Germinal center (tissue), 1 donor: ENCODE data around the gene KRTAP5-7.

ENCODE experiments used
- DNase-seq: peaks from one replicate; pipeline ENCODE4 v3.0.0; 2012; ENCODE audit warnings: mixed read lengths, low spot score

Gene KRTAP5-7

DNA sequence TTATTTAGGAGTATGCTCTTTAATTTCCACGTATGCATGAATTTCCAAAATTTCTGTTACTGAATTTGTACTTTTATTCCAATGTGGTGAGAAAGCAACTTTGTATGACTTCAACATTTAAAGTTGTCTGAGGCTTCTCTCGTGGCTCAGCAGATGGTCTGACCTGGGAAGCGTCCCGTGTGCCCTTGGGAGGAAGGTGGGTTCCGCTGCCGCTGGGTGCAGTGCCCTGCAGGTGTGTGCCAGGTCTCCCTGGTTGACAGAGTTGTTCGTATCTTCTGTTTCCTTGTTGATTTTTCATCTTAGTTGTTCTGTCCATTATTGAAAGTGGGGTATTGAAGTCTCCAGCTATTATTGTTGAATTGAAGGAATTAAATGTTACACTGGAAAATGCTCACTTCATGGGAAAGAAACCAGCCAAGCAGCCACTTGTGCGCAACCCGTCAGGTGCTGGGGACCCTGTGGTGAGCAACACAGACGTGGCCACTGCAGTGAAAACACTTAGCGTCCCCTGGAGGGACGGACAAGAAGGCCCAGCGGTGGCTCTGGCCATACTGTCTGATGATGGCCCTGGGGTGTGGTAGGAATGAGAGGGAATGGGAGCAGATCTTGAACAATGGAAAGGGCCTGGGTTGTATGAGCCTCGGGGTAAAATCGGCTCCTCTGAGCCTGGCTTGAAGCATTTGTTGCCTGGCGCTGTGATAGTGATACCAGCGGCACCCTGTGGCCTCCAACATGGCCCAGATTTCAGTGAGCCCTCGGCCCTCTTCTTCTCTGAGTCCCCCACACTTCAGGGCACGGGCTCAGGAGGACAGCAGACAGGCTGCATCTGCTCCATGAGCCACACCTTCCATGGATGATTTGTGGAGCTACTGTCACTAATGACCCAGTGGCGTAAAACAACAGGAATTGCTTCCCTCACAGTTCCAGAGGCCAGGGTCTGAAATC lies 31.5 kb upstream of the KRTAP5-7 start:
- no peak for DNase-seq

DNA sequence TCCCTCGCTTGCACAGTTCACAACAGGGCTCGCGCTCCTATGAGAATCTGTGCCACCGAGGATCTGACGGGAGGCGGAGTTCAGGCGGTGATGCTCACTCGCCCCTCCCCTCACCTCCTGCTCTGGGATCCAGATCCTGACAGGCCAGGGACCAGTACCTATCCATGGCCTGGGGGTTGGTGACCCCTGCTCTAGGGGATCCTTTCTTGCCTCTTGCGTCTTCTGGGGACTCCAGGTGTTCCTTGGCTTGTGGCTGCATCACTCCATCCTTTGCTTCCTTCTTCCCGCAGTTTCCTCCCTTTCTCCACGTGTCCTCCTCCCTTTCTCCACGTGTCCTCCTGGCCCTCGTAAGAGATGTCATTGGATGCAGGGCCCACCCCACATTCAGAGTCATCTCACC lies 30.6 kb upstream of the KRTAP5-7 start:
- no peak for DNase-seq

DNA sequence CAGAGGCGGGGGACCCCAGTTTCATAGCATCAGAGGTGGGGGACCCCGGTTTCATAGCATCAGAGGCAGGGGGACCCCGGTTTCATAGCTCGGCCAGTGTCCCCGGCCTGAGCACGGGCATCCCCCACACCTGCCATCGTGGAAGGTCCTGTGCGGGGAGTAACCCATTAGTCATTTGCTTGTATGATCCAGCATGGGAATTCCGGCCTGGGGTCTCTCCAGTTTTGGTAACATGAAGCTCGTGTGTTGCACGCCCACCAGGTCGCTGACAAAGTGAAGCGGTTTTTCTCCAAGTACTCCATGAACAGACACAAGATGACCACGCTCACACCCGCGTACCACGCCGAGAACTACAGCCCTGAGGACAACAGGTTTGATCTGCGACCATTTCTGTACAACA lies 29.0 kb upstream of the KRTAP5-7 start:
- no peak for DNase-seq

DNA sequence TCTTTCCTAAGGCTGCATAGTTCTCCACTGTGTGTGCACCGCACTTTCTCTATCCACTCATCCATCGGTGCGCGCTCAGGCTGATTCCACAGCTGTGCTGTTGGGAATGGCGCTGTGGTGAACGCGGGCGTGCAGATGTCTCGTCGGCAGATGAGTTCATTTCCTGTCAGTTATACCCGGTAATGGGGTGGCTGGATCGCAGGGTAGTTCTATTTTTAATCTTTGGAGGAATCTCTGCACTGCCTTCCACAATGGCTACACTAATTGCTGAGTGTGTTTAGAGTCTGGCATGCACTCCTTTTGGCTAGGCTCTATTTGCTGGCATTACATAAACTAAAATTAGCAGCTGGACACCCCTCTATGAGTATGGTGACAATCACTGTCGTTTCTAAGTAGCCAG lies 27.9 kb upstream of the KRTAP5-7 start:
- no peak for DNase-seq

DNA sequence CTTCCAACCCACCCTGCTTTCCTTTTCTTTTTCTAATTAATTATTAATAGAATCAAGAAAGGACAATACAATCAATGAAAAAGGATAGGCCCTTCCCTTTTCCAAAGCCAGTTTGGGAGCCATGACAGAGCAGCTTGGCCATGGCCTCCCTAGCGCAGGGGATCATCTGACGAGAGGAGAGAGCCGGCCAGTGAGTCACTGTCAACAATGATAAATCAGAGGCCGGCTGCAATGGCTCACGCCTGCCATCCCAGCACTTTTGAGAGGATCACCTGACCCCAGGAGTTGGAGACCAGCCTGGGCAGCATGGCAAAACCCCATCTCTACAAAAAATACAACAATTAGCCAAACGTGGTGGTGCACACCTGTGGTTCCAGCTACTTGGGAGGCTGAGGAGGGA lies 27.5 kb upstream of the KRTAP5-7 start:
- DNase-seq: no peak

DNA sequence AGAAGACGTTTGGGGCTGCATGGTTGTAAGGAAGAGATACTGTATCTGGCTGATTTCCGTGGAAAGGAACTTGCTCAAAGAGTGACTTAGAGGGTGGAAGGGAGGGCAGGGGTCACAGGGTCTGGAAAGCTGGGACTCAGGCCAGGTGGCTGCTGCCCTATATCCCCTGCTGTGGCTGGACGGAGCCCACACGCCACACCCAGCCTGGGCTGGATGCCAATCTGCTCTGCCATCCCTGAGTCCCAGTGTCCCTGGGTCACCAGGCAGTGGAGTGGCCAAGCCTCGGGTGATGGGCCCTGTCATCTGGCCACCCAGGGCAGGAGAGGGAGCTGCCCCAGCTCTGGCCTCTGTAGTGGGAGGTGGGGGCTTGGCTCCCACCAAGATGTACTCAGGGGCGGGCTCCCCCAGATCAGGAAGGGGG lies 26.5 kb upstream of the KRTAP5-7 start:
- no peak for DNase-seq

DNA sequence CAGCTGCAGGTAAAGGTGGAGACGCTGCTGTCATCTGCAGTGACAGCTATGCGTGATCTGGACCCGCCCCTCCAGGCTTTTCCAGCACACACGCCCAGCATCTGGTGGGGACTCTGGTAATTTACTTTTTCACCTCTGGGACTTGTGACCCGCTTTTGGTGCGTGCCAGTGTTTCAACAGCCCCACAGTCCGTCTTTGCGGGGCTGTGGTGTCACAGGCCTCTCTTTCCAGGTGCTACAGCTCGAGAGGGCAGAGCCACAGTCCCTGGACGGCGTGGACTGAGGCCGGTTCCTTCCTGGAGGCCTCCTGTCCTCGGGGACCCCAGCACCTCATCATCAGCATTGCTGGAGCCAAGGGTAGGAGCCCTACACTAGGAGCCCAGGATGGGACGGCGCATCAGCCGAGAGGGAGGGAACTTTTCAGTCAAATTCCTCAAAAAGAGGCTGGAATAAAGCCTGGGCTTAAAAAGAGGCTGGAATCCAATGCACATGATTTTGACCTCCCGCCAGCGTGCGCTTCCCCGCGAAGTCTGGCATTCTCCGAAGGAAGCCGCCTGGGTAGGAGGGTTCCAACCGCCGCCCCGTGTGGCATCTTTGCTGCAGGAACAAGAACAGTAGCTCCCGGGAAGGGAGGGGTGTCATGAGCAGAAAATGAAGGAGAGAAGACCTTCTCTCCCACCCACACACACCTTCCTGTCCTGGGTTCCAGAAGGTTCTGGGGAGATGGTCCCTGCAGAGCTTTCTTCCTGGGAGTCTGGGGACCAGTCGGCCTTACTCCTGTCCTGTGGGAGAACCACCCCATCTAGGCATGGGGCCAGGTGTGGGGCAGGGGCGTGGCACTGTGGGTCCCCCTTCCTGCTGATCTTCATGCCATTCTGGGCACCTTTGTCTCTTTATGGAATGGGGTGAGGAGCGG lies 25.7 kb upstream of the KRTAP5-7 start:
- DNase-seq: no peak

DNA sequence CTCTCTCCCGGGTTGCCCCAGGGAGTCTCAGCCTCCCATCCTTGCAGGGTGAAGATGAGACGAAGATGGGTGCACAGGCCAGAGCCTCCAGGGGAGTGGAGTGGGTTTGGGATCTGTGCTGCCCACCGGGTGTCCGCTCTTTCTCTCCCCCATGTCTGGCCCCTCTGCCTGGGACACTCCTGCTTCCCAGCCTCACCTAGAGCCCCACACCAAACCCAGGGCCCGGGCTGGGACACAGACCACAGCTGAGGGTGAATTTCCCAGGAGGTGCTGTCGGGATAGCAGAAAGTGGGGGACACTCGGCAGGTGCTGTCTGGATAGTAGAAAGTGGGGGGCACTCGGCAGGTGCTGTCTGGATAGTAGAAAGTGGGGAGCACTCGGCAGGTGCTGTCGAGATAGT lies 25.0 kb upstream of the KRTAP5-7 start:
- DNase-seq: no peak

DNA sequence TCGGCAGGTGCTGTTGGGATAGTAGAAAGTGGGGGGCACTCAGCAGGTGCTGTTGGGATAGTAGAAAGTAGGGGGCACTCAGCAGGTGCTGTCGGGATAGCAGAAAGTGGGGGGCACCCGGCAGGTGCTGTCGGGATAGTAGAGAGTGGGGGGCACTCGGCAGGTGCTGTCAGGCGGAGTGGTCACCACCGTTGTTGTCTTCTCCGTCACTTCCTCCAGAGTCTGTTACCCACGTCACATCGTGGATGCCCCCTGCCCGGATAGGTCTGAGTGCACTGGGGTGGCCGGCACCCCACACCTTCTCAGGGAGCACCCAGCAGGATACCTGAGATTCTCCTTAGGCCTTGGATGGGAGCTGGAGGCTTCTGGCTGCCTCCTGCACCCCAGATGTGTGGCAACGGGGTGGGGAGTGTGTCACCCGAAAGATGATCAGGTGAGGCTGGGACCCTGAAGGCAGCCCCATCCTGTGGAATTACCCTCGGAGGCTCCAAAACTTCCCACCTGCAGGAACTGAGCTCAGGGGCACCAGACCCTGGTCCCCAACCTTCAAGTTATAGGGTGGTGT lies 24.1 kb upstream of the KRTAP5-7 start:
- DNase-seq: no peak

DNA sequence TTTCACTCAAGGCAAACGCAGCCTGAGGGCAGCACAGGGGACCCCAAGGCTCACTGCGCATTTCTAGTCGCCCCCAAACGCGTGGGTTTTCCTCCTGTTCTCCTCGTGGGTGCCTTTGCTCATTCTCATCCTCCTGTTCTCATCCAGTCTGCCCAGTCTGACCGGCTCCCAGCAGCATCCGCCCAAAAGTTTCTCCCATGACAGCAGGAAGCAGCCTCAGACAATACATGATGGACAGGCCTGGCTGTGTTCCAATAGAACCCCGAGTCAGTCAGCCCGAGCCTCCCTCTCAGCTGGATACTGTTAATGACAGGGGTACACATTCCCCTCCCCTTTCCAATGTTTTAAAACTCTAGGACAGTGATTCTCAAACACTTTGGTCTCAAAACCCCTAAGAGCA lies 22.5 kb upstream of the KRTAP5-7 start:
- no peak for DNase-seq

DNA sequence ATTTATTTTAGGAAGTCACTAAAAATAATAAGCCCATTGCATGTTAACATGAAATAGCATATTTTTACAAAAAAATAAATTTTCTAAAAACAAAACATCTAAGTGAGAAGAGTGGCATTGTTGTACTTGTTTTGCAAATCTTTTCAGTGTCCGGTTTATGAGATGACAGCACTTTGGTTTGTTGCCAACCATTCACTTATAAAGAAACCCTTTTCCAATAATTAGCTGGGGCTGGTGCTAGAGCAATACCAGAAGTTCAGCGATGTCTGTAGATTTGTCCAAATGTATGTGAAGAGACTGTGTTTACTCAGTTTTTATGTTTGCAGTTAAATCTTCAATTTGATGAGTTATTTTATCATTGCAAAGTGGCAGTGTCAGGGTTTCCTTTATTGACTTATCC lies 22.1 kb upstream of the KRTAP5-7 start:
- DNase-seq: no peak

DNA sequence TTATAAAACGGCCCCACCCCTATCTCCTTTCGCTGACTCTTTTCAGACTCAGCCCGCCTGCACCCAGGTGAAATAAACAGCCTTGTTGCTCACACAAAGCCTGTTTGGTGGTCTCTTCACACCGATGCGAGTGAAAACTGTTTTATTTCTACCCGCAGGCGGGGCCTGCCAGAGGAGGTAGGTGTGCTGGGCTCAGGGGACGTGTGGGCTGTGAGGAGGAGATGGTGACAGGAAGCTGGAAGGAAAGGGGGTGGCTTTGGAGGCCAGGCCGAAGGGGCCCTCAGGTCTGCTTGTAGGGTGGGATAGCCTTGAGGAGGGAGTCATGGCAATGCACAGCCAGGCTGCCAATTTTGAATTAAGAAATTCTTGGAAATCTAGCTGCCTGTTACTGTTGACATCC lies 21.3 kb upstream of the KRTAP5-7 start:
- no peak for DNase-seq

DNA sequence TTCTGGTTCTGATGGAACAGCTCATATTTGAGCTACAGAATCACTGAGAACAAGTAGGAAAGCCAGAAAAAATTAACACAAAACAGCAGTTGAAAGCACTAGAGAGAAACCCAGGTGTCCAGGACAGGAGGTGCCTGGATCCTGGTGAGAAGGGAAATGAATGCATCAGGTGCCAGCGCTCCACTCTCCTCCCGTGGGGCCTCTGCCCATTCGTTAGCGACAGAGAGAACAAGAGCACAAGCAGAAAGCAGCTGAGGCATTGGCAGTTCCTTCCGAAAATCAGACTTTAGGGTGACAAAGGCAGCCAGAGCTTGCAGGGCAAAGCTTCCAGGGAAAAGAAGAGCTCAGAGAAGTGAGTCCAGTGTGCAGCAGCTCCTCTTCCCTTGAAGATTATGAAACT lies 20.0 kb upstream of the KRTAP5-7 start:
- no peak for DNase-seq

DNA sequence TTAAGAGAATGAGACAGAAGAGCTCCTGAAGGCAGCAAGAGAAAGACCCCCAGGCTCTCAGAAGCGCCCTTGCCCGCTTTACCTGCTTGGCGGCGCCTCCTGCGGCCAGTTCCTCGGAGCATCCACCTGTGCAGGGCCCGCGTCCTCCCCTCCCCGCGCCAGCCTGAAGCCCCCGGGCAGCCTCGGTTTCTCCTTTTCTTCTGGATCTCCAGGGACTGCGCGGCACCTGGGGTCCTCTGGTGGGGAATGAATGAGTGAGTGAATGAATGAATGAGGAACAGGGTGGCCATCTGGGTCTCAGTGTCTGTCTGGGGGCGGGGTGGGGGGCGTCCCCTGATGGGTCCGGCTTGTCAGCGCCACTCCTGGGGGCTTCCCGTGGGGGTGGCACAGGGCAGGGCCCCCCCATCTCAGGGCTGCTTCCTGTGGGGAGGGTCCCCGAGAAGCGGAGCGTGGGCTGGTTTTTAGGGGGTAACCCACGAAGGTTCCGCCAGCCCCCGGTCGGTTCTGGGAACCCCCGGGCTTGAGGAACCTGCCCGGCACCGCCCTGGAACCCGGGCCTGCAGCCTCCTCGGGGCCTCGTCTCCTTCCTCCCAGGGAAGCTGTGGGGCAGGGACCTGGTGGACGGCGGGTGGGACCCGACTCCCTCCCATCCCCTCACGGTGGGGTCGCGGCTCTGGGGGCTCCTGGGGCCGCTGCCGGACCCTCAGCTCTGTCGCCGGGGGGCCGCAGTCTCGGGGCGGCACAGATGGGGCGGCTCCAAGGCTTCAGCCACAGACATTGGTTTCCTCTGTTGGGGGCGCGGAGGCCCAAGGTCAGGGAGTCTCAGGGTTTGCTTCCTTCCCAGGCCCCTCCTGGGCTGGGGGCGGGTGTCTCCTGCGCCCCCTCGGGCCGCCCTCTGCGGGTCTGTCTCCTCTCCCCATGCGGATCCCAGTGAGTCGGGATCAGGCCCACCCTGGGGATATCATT lies 8.3 kb upstream of the KRTAP5-7 start:
- DNase-seq: no peak

DNA sequence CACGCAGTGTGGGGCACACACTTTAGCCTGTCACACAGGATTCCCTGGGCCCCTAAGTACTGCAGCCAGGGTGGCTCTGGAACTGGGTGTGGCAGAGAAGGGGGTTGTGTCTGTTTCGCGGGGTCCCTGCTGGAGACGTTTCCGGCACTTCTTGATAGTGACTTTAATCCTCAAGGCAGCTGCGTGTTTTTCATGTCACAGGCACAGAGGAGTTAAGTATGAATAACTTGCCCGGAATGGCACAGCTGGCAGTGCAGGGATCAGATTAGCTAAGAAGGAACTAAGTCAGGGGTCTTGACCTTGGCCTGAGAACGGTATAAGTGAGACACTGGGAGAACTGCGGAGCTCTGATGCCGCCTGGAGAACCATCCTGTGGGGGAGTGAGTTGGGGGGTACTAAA lies 7.5 kb upstream of the KRTAP5-7 start:
- DNase-seq: no peak

DNA sequence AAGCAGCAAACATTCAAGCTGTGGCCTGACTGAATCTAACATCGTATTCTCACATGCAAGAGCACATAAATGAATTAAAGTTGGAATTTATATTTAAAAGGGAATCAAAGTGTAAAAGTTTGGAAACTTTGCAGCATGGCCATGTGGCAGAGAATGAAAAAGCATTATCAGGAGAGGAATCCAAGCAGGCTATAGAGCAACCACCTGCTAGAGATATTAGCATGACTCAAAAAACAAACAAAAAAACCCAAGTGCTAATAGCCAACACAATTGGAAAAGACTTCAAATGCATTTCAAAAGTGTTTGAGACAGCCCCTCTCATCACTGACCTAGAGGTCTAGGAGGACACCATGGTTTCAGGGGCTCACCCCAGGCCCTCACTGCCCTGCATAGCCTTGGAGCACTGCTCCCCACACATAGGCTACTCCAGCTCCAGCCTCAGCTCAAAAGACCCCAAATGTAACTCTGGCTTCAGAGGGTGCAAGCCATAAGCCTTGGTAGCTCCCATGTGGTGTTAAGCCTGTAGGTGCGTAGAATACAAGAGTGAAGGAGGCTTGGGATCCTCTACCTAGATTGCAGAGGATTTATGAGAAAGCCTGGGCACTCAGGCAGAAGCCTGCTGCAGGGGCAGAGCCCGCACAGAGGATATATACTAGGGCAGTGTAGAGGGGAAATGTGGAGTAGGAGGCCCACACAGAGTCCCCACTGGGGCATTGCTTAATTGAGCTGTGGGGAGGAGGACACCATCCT lies 1.7 kb upstream of the KRTAP5-7 start:
- DNase-seq: no peak

DNA sequence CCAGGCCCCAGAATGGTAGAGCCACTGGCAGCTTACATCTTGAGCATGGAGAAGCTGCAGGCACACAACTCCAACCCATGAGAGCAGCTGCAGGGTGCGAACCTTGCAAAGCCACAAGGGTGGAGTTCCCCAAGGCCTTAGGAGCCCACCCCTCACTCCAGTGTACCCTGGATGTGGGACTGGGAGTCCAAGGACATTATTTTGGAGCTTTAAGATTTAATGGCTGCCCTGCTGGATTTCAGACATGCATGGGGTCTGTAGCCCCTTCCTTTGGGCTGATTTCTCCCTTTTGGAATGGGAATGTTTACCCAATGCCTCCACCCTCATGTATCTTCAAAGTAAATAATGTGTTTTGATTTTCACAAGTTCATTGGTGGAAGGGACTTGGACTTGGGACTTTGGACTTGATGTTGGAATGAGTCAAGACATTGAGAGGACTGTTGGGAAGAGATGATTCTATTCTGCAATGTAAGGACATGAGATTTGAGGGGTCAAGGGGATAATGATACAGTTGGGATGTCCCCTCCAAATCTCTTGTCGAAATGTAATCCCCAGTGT lies 1.1 kb upstream of the KRTAP5-7 start:
- DNase-seq: no peak

DNA sequence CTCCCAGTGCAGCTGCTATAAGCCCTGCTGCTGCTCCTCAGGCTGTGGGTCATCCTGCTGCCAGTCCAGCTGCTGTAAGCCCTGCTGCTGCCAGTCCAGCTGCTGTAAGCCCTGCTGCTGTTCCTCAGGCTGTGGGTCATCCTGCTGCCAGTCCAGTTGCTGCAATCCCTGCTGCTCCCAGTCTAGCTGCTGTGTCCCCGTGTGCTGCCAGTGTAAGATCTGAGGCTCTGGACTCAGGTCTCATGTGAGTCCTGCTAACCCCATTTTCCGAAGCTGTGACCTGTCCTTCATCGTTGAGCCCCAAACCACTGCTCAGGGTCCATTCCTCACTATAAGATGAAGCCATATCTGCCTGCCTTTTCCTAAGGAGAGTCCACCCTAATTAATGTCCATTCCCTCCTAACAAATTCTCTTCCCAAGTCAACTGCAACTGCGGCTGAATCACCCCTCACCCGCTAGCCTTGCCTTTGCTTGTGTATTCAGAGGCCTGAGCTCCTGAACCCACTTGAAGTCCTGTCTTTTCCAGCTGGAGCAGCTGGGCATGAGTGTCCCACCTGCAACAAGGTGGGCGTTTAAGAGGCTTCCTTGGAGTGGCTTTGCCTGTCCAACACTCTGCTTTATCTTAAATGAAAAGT lies 626 bp downstream of the KRTAP5-7 start:
- DNase-seq: no peak

DNA sequence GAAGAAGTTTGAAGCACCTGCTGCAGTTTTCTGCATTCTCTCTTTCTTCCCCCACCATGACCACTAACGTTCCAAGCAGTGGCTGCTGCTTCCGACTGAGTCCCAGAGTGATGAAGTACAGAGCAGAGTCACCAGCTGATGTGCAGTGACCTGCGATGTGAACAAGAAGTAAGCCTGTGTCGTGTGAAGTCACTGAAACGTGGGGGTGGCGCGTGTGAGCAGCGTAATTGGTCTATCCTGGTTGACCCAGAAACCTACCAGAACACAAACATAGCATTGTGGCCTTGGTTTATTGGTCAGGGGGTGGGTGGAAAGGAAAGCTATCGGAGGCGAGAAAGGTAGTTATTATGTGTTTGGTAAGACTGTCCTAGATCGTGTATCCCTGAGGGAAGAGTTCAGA lies 3.5 kb downstream of the KRTAP5-7 start:
- DNase-seq: no peak

DNA sequence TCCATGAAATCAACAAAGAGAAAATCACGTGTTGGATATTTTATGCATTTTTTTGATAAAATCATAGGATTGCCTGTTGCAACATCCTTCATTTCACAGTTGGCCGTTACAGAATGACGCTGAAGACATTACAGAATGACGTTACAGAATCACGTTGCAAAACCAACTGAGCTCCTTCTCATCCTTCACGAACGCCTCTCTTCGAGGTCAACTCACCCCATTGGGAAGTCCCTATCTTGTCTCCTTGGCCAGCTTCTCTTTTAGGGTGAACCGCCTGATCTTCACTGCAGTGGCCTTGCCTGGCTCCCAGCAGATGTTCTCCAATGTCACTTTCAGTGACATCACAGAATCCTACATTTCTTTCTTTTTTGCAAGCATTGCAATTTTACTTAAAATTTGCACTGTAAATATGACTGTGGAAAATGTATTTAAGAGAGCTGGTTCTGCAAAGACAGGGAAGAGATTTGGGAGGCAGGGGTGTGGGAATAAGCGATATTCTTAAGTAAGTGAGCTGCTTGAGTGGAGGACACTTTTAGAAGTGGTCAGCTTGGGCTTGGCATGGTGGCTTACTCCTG lies 5.1 kb downstream of the KRTAP5-7 start:
- no peak for DNase-seq
